HepG2 (cell line): ENCODE data around the gene AGAP1. TPM values are rescaled to one million over a fixed set of nuclear protein-coding genes. Genes with fewer than 3 reads are reported as not detected.

Source experiments
- AGO2 ChIP-seq: fragments of 200-400 bp; formaldehyde crosslinking; optimal IDR thresholded peaks from 2 replicates; pipeline ENCODE3; 2017; ENCODE audit warnings: mild to moderate bottlenecking, low read depth, low read length, moderate library complexity
- AHR ChIP-seq: IDR thresholded peaks from 2 replicates; pipeline ENCODE4 v1.6.1; 2018; ENCODE audit warnings: missing genetic modification reagents, missing compliant biosample characterization
- MEF2D ChIP-seq: sonication (generic); formaldehyde crosslinking; IDR thresholded peaks from 2 replicates; pipeline ENCODE4 v1.5.1; 2020; ENCODE audit warnings: mild to moderate bottlenecking, missing genetic modification reagents
- MLLT10 ChIP-seq: sonication (generic); formaldehyde crosslinking; IDR thresholded peaks from 2 replicates; pipeline ENCODE4 v1.4.0; 2020; ENCODE audit warnings: missing genetic modification reagents
- NR2C2 ChIP-seq: sonication (generic); formaldehyde crosslinking; IDR thresholded peaks from 2 replicates; pipeline ENCODE4 v1.4.0; 2020; ENCODE audit warnings: missing genetic modification reagents, mild to moderate bottlenecking, moderate library complexity, borderline replicate concordance
- PCBP1 ChIP-seq: fragments of 200-400 bp; formaldehyde crosslinking; IDR thresholded peaks from 2 replicates; pipeline ENCODE4 v1.6.1; 2017; ENCODE audit warnings: mild to moderate bottlenecking, low read depth, low read length, borderline replicate concordance
- POGZ ChIP-seq: sonication (generic); formaldehyde crosslinking; IDR thresholded peaks from 2 replicates; pipeline ENCODE4 v1.4.0; 2020; ENCODE audit warnings: mild to moderate bottlenecking, missing genetic modification reagents
- PRMT3 ChIP-seq: sonication (generic); formaldehyde crosslinking; IDR thresholded peaks from 2 replicates; pipeline ENCODE4 v1.8.1; 2022; ENCODE audit warnings: low read depth, mild to moderate bottlenecking, moderate library complexity, missing genetic modification reagents, borderline replicate concordance
- RXRB ChIP-seq: IDR thresholded peaks from 2 replicates; pipeline ENCODE4 v1.6.1; 2016; ENCODE audit warnings: borderline replicate concordance, missing genetic modification reagents, missing compliant biosample characterization
- TFDP2 ChIP-seq: sonication (generic); formaldehyde crosslinking; IDR thresholded peaks from 2 replicates; pipeline ENCODE4 v1.4.0; 2020; ENCODE audit warnings: missing genetic modification reagents
- TIGD3 ChIP-seq: sonication (generic); formaldehyde crosslinking; IDR thresholded peaks from 2 replicates; pipeline ENCODE4 v1.5.1; 2020; ENCODE audit warnings: mild to moderate bottlenecking, missing genetic modification reagents, borderline replicate concordance
- TOPORS ChIP-seq: sonication (generic); formaldehyde crosslinking; IDR thresholded peaks from 2 replicates; pipeline ENCODE4 v1.8.0; 2023; ENCODE audit warnings: mild to moderate bottlenecking, missing genetic modification reagents
- ZFP62 ChIP-seq: sonication (generic); formaldehyde crosslinking; IDR thresholded peaks from 2 replicates; pipeline ENCODE4 v1.4.0; 2020; ENCODE audit warnings: missing genetic modification reagents
- ZNF12 ChIP-seq: sonication (generic); formaldehyde crosslinking; IDR thresholded peaks from 2 replicates; pipeline ENCODE4 v1.5.0; 2020; ENCODE audit warnings: missing genetic modification reagents
- ZNF639 ChIP-seq: conservative IDR thresholded peaks from 2 replicates; pipeline ENCODE4 v1.6.1; 2018; ENCODE audit warnings: missing genetic modification reagents
- ZNF782 ChIP-seq: sonication (generic); formaldehyde crosslinking; IDR thresholded peaks from 2 replicates; pipeline ENCODE4 v1.4.0; 2020; ENCODE audit warnings: missing genetic modification reagents, mild to moderate bottlenecking, borderline replicate concordance
- ZNF841 ChIP-seq: sonication (generic); formaldehyde crosslinking; IDR thresholded peaks from 2 replicates; pipeline ENCODE4 v1.8.1; 2023; ENCODE audit warnings: missing genetic modification reagents, borderline replicate concordance
- polyA plus RNA-seq, 8 experiments: library from polyadenylated mRNA; depleted of rRNA in 3 of 8; stranded (reverse) in 7 of 8; unstranded in 1 of 8; fragments of >200 nt; fragmentation: Illumina TruSeq in 4 of 8; extraction: Trizol in 4 of 8; gene quantifications; 2 replicates each; pipeline versions ENCODE4 v1.2.1 to v1.2.3, GENCODE V29; 2011 to 2016; ENCODE audit warnings: low read depth in 4 of 8, missing spikeins in 1 of 8, mixed read lengths in 1 of 8; ENCODE audit not compliant: insufficient read depth in 1 of 8
- total RNA-seq, 5 experiments: library from RNA; depleted of rRNA; stranded (reverse); fragments of >200 nt; fragmentation: Illumina TruSeq; extraction: Trizol; gene quantifications; 2 replicates each; pipeline ENCODE4 v1.2.3, GENCODE V29; 2016; ENCODE audit warnings: low read depth in 1 of 5
- TF ChIP-seq, protein P1 (sequence below): sonication (generic); formaldehyde crosslinking; IDR thresholded peaks from 2 replicates; pipeline ENCODE4 v1.4.0; 2020; ENCODE audit warnings: missing genetic modification reagents, mild to moderate bottlenecking, borderline replicate concordance
- TF ChIP-seq, protein P2 (sequence below): sonication (generic); formaldehyde crosslinking; IDR thresholded peaks from 2 replicates; pipeline ENCODE4 v1.5.0; 2020; ENCODE audit warnings: missing genetic modification reagents, mild to moderate bottlenecking, borderline replicate concordance
- TF ChIP-seq, protein P3 (sequence below): sonication (generic); formaldehyde crosslinking; IDR thresholded peaks from 2 replicates; pipeline ENCODE4 v1.4.0; 2020; ENCODE audit warnings: missing genetic modification reagents

The AGAP1 gene
- total and polyA plus RNA-seq, 2 of the 13 experiments (the other 11 are each of a cell fraction or from before 2014, with no cell fraction given) = 21.2 to 32.7 TPM

GRCh38 chr2:235514627-235515363 lies 21.0 kb downstream of the AGAP1 start (continued):
- TF ChIP-seq, protein P1, sequence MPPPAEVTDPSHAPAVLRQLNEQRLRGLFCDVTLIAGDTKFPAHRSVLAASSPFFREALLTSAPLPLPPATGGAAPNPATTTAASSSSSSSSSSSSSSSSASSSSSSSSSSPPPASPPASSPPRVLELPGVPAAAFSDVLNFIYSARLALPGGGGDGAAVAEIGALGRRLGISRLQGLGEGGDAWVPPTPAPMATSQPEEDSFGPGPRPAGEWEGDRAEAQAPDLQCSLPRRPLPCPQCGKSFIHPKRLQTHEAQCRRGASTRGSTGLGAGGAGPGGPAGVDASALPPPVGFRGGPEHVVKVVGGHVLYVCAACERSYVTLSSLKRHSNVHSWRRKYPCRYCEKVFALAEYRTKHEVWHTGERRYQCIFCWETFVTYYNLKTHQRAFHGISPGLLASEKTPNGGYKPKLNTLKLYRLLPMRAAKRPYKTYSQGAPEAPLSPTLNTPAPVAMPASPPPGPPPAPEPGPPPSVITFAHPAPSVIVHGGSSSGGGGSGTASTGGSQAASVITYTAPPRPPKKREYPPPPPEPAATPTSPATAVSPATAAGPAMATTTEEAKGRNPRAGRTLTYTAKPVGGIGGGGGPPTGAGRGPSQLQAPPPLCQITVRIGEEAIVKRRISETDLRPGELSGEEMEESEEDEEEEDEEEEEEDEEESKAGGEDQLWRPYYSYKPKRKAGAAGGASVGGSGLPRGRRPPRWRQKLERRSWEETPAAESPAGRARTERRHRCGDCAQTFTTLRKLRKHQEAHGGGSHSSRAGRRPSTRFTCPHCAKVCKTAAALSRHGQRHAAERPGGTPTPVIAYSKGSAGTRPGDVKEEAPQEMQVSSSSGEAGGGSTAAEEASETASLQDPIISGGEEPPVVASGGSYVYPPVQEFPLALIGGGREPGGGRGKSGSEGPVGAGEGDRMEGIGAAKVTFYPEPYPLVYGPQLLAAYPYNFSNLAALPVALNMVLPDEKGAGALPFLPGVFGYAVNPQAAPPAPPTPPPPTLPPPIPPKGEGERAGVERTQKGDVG (CRISPR knock-in tag) = peak; percentile 98
- TF ChIP-seq ZNF639 (CRISPR knock-in tag) (no peak; the same call in 1 of the 2 replicates), TIGD3 (peak; percentile 76; the same call in 1 of the 2 replicates), MEF2D (peak; percentile 97), ZFP62 (CRISPR knock-in tag) (no peak), POGZ (CRISPR knock-in tag) (peak; percentile 100), ZNF12 (no peak; the same call in 1 of the 2 replicates), AGO2 (no peak), RXRB (CRISPR knock-in tag) (peak; percentile 93), MLLT10 (CRISPR knock-in tag) (no peak), TOPORS (CRISPR knock-in tag) (peak; percentile 76), AHR (CRISPR knock-in tag) (0 out of 2 replicates have a peak, but pooled peaks have one; percentile 33), NR2C2 (CRISPR knock-in tag) (peak; percentile 61), ZNF782 (CRISPR knock-in tag) (peak; percentile 68; the same call in 1 of the 2 replicates), ZNF841 (no peak), PCBP1 (no peak), TFDP2 (CRISPR knock-in tag) (peak; percentile 78), PRMT3 (CRISPR knock-in tag) (peak; percentile 68; the same call in 1 of the 2 replicates)
- TF ChIP-seq, protein P2, sequence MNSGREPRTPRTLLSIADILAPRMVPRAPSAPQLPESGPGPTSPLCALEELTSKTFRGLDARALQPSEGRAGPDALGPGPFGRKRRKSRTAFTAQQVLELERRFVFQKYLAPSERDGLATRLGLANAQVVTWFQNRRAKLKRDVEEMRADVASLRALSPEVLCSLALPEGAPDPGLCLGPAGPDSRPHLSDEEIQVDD = peak; percentile 49; the same call in 1 of the 2 replicates
- TF ChIP-seq, protein P3, sequence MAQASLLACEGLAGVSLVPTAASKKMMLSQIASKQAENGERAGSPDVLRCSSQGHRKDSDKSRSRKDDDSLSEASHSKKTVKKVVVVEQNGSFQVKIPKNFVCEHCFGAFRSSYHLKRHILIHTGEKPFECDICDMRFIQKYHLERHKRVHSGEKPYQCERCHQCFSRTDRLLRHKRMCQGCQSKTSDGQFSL (CRISPR knock-in tag) = no peak
